Measurements from ENCODE around the gene PIPOX. TPM values are rescaled to one million over a fixed set of nuclear protein-coding genes. Genes with fewer than 3 reads are reported as not detected.
A peak's percentile ranks its signal among the peaks of the same experiment; 100 is the strongest.

Gene PIPOX
- total and polyA plus RNA-seq, 9 of the 15 experiments (the other 6 are each of a cell fraction or from before 2014, with no cell fraction given), result 0.15 to 2.2 (median 0.58) TPM; not detected in 2

DNA sequence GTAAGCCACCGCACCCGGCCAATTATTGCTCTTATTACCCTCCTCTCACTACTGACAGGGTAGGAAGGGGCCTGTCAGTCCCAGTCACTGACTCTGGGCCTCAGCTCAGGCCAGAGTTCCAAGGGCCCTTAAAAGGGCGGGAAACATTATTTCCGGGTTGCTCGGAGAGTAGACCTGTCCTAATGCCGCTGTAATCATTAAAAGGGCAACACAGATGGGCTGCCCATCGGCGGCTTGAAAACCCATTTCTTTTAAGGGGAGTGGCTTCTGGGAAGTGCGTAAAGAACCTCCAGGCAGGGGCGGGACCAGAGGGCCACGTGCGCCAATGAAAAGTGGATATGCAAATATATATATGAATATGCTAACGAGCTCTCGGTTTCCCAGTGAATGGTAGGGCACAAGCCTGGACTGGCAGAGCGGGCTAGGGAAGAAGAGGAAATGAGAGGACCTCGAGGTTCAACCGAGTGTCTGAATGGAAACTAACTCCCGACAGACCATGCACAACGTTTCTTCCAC, 26.6 kb downstream of the PIPOX start (continued):
- 0 out of 2 replicates have a peak, but pooled peaks have one; percentile 21 for TF ChIP-seq MXI1 (IDR thresholded peaks at IDR 0.05; ENCODE audit: low read depth, low read length)
- TF ChIP-seq E2F8 (IDR thresholded peaks at IDR 0.05; ENCODE audit: low read depth, partially characterized antibody), result peak; percentile 77
- no peak for TF ChIP-seq ZNF561 (CRISPR knock-in tag; conservative IDR thresholded peaks at IDR 0.05)
- peak; percentile 59 for TF ChIP-seq NFYB (IDR thresholded peaks at IDR 0.05; ENCODE audit: extremely low read depth, insufficient read length)
- TF ChIP-seq FOXM1 (IDR thresholded peaks at IDR 0.05; ENCODE audit: low read depth), result peak; percentile 37; the same call in 1 of the 2 replicates
- TF ChIP-seq FOXM1 (CRISPR knock-in tag; IDR thresholded peaks at IDR 0.05; ENCODE audit: low read depth), result no peak
- peak; percentile 59; the same call in 1 of the 2 replicates for TF ChIP-seq PKNOX1 (IDR thresholded peaks at IDR 0.05)
- TF ChIP-seq MYC (IDR thresholded peaks at IDR 0.05; ENCODE audit: low read depth, low read length), result peak; percentile 33; the same call in 1 of the 2 replicates
- no peak for TF ChIP-seq MYC (CRISPR knock-in tag; IDR thresholded peaks at IDR 0.05; ENCODE audit: borderline replicate concordance, low read depth)
- TF ChIP-seq MEIS2 (IDR thresholded peaks at IDR 0.05; ENCODE audit: partially characterized antibody), result peak; percentile 6
- peak; percentile 97 for TF ChIP-seq SNIP1 (IDR thresholded peaks at IDR 0.05; ENCODE audit: low read depth)
- peak; percentile 8 for TF ChIP-seq SP2 (IDR thresholded peaks at IDR 0.05; ENCODE audit: extremely low read depth, low read depth, low read length, poor library complexity, severe bottlenecking)
- peak; percentile 95 for TF ChIP-seq L3MBTL2 (IDR thresholded peaks at IDR 0.05)
- peak; percentile 54 to 60 for TF ChIP-seq NRF1 (conservative IDR thresholded peaks at IDR 0.05 in 1 of 2, IDR thresholded peaks at IDR 0.05 in 1 of 2)
- TF ChIP-seq PHF20 (IDR thresholded peaks at IDR 0.05; ENCODE audit: partially characterized antibody), result peak; percentile 78
- 0 out of 2 replicates have a peak, but pooled peaks have one; percentile 7 for TF ChIP-seq CBFA2T2 (conservative IDR thresholded peaks at IDR 0.05)
- no peak for TF ChIP-seq SNRNP70 (optimal IDR thresholded peaks at IDR 0.05; ENCODE audit: low read depth, low read length)
- 0 out of 4 replicates have a peak, but pooled peaks of 1 of the 2 experiments have one; percentile 46 for TF ChIP-seq SRF (CRISPR knock-in tag; IDR thresholded peaks at IDR 0.05)
- TF ChIP-seq POU5F1 (IDR thresholded peaks at IDR 0.05; ENCODE audit: borderline replicate concordance, low read depth, low read length, partially characterized antibody), result no peak
- TF ChIP-seq ATF1 (CRISPR knock-in tag; IDR thresholded peaks at IDR 0.05), result no peak
- TF ChIP-seq ATF1 (tag; IDR thresholded peaks at IDR 0.05), result 0 out of 2 replicates have a peak, but pooled peaks have one; percentile 28
- TF ChIP-seq ZNF3 (CRISPR knock-in tag; IDR thresholded peaks at IDR 0.05), result no peak
- no peak for TF ChIP-seq ZNF197 (CRISPR knock-in tag; IDR thresholded peaks at IDR 0.05; ENCODE audit: low read depth)
- no peak for TF ChIP-seq SRSF3 (IDR thresholded peaks at IDR 0.05; ENCODE audit: insufficient read depth, low read length)

All from K562 (cell line).